HepG2 (cell line): Measurements from ENCODE around the gene UPF3A.
"Not testable (repeated sequence)": the region's sequence is repeated elsewhere in the genome, so short reads cannot be mapped to it uniquely, and the experiment has no call there.

Experiments used
- ARID5B ChIP-seq: IDR thresholded peaks from 2 replicates; pipeline ENCODE4 v1.4.0; 2020; ENCODE audit warnings: mild to moderate bottlenecking, missing genetic modification reagents
- ATAD3A ChIP-seq: sonication (generic); formaldehyde crosslinking; IDR thresholded peaks from 2 replicates; pipeline ENCODE4 v1.4.0; 2020; ENCODE audit warnings: missing genetic modification reagents
- ATF2 ChIP-seq: sonication (generic); formaldehyde crosslinking; IDR thresholded peaks from 2 replicates; pipeline ENCODE4 v1.4.0; 2020; ENCODE audit warnings: missing genetic modification reagents
- EP300 ChIP-seq, 3 experiments: sonication (generic) in 1 of 3; formaldehyde crosslinking in 1 of 3; IDR thresholded peaks; 2 replicates each; pipeline versions ENCODE4 v1.5.1 to v1.6.1; 2011 to 2020; ENCODE audit warnings: low read depth in 2 of 3, low read length in 2 of 3, borderline replicate concordance in 1 of 3, improper control_type of control experiment in 1 of 3, mild to moderate bottlenecking in 1 of 3, missing genetic modification reagents in 1 of 3, moderate library complexity in 1 of 3
- NBN ChIP-seq: fragments of 450-650 bp; conservative IDR thresholded peaks from 2 replicates; pipeline ENCODE4 v1.6.1; 2017
- PTBP1 ChIP-seq: fragments of 200-400 bp; formaldehyde crosslinking; IDR thresholded peaks from 2 replicates; pipeline ENCODE4 v1.6.1; 2018; ENCODE audit warnings: low read length, low read depth; ENCODE audit not compliant: poor library complexity, severe bottlenecking
- ZFAT ChIP-seq: sonication (generic); formaldehyde crosslinking; conservative IDR thresholded peaks from 2 replicates; pipeline ENCODE4 v1.8.1; 2023; ENCODE audit warnings: missing genetic modification reagents, inconsistent platforms
- ZNF546 ChIP-seq: sonication (generic); formaldehyde crosslinking; conservative IDR thresholded peaks from 2 replicates; pipeline ENCODE4 v1.8.1; 2023; ENCODE audit warnings: mild to moderate bottlenecking, missing genetic modification reagents
- ZNF567 ChIP-seq: sonication (generic); formaldehyde crosslinking; IDR thresholded peaks from 2 replicates; pipeline ENCODE4 v1.8.1; 2023; ENCODE audit warnings: mild to moderate bottlenecking, missing genetic modification reagents, borderline replicate concordance

GRCh38 chr13:114333881-114334280 lies 52.5 kb downstream of the UPF3A start:
- TF ChIP-seq ZFAT; ATAD3A (CRISPR knock-in tag); ATF2; EP300 (IDR thresholded peaks at IDR 0.05; ENCODE audit: low read depth in 2 of 2, low read length in 2 of 2); EP300 (CRISPR knock-in tag; IDR thresholded peaks at IDR 0.05; ENCODE audit: borderline replicate concordance); ZNF546 (CRISPR knock-in tag); NBN; PTBP1; ZNF567 (CRISPR knock-in tag); ARID5B (CRISPR knock-in tag): not testable (repeated sequence)
